ENCODE results near the gene ZBTB32. TPM values are rescaled to one million over a fixed set of nuclear protein-coding genes. Genes with fewer than 3 reads are reported as not detected.

ZBTB32 gene
- polyA plus RNA-seq, 1 of the 3 experiments (the other 2 are of a cell fraction), result not detected

- H3F3A ChIP-seq (replicated peaks; ENCODE audit: insufficient read depth), result no peaks in the 10 kb centered on the region
- ChIA-PET CTCF (no interaction called here), POLR2A (interaction anchor here (1.6 kb wide), 1 partner anchor 11 kb away, joined by 7 read pairs; no protein-coding TSS in a partner anchor)
- 94% methylated on average over 5 of the region's 11 CpGs for WGBS (ENCODE audit: low lambda C conversion rate)
- H3K4me3 ChIP-seq (ENCODE audit: low read depth in 2 of 2, low read length in 1 of 2), result no peak overlapping the region
- TF ChIP-seq TAF1 (IDR thresholded peaks at IDR 0.05; ENCODE audit: borderline replicate concordance, low read depth, low read length), result no peak
- no peak for TF ChIP-seq TEAD4 (IDR thresholded peaks at IDR 0.05; ENCODE audit: borderline replicate concordance, insufficient read depth)
- no peak for TF ChIP-seq POLR2AphosphoS5 (IDR thresholded peaks at IDR 0.05; ENCODE audit: low read depth, low read length)
- no peak for TF ChIP-seq USF1 (IDR thresholded peaks at IDR 0.05; ENCODE audit: borderline replicate concordance, low read depth)
- no peak for TF ChIP-seq ZBTB33 (IDR thresholded peaks at IDR 0.05; ENCODE audit: borderline replicate concordance, low read depth)
- TF ChIP-seq REST (IDR thresholded peaks at IDR 0.05; ENCODE audit: low read depth, low read length), result no peak
- TF ChIP-seq ELF1 (IDR thresholded peaks at IDR 0.05), result no peak
- no peak for TF ChIP-seq GABPA (IDR thresholded peaks at IDR 0.05; ENCODE audit: low read depth)
- no peak for TF ChIP-seq USF2 (IDR thresholded peaks at IDR 0.05; ENCODE audit: borderline replicate concordance, low read depth, low read length)
- no peak for TF ChIP-seq YY1 (IDR thresholded peaks at IDR 0.05; ENCODE audit: low read depth)
- TF ChIP-seq MAX (IDR thresholded peaks at IDR 0.05; ENCODE audit: low read depth), result no peak
- no peaks in the 10 kb centered on the region for H3K79me2 ChIP-seq (ENCODE audit: insufficient read depth)
- DNase-seq, result no peak
- H3K36me3 ChIP-seq (replicated peaks in 1 of 2; ENCODE audit: control insufficient read depth in 1 of 2, insufficient read depth in 2 of 2, low read length in 1 of 2), result peaks cover 14 to 87% of the 10 kb centered on the region in 2 experiments
- no peaks in the 10 kb centered on the region for H3K27me3 ChIP-seq (ENCODE audit: insufficient read depth)
- H2AFZ ChIP-seq (ENCODE audit: low read depth), result no peak overlapping the region
- no peaks in the 10 kb centered on the region for H4K20me1 ChIP-seq (ENCODE audit: insufficient read depth)
- no peak overlapping the region for H3K27ac ChIP-seq (ENCODE audit: low read depth in 2 of 2, low read length in 1 of 2)
- H3K9ac ChIP-seq, result no peak overlapping the region
- no peaks in the 10 kb centered on the region for H3K9me2 ChIP-seq
- H3K9me3 ChIP-seq, result no peaks in the 10 kb centered on the region
- no peak overlapping the region for H3K4me2 ChIP-seq
- H3K4me1 ChIP-seq (ENCODE audit: control insufficient read depth in 1 of 2, insufficient read depth in 2 of 2, low read depth in 1 of 2, low read length in 1 of 2), result no peaks in the 10 kb centered on the region
Observed at GRCh38 chr19:35729763-35730162, 25.4 kb downstream of the ZBTB32 start.
